Smooth muscle cell of the umbilical artery (primary cell): ENCODE results near the gene PRKD2. TPM values are rescaled to one million over a fixed set of nuclear protein-coding genes. Genes with fewer than 3 reads are reported as not detected.

Experiments used
- total RNA-seq: library from RNA; depleted of rRNA; stranded (reverse); fragments of >200 nt; gene quantifications from 2 replicates; pipeline ENCODE4 v1.2.3, GENCODE V29; 2014

The PRKD2 gene
- 11.0 and 28.1 TPM in 2 replicates for total RNA-seq

DNA sequence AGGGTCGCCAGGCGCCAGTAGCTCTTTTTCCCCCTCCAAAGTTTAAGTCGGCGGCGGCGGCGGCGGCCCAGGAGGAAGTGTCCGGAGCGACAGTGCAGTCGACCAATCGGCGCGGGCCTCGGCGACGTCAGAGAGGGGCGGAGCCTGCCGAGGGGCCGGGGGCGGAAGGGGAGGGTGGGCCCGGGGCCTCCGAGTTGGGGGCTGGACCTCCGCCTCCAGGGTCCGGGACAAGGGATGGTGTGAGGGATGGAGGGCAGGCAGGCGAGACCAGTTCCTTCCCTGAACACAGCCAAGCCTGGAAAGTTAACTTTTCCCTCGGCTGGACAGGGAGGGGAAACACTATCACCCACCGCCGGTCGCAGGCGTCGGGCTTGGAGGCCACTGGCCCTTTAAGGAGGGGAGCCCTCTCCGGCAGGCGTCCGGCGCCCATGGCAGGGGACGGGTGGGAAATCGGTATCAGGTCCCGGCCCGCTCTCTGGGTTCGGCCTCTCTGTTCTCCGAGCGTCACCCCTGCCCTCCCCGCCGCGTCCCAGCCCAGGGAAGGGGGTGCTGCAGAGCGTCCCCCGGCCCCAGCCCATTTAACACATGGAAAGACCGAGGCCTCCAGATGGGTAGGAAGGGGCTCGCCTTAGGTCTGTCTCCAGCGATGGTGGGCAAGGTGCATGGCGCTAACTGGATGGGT lies at the start of gene PRKD2:
PRKD2 (minus strand) TSS at position 81 of the 682 bp plus-strand sequence. CDS start 744 bp downstream, outside the sequence.

DNA sequence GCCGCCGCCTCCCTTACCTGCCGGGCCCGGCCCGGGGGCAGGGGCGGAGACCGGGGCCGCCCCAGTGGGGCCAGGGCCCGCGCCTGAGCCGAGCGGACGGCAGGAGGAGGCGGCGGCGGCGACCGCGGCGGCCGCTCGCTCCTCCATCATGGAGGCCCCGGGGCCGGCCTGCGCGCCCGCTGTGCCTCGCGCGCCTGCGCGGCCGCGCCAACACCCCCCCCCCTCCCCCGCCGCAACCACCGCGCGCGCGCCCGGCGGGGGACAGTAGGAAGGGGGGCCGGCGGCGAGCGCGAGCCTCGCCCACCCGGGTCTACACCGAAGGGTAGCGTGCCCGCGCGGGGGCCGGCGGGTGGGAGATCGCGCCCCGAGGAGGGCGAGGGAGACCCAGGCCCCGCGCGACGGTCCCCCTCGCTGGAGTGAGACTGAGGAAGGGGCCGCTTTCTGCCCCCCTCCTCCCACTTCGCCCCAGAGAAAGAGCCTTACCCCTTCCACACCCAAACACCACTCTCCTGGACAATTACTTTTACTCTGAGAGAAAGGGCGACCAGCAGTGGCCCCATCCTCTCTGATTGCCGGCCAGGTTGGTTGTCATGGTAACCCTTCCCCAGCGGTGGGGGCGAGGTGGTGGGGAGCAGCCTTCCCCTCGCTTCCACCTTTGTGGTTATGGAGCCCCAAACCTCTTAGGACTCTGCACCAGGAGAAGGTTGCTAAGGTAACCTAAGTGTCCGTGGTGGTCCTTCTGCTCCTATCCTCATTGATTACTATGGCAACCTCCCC lies 29.6 kb upstream of the PRKD2 start, which contains the start of gene STRN4:
STRN4 (minus strand) TSS at position 170 of the 777 bp plus-strand sequence; CDS start at position 150, 20 bp downstream.

DNA sequence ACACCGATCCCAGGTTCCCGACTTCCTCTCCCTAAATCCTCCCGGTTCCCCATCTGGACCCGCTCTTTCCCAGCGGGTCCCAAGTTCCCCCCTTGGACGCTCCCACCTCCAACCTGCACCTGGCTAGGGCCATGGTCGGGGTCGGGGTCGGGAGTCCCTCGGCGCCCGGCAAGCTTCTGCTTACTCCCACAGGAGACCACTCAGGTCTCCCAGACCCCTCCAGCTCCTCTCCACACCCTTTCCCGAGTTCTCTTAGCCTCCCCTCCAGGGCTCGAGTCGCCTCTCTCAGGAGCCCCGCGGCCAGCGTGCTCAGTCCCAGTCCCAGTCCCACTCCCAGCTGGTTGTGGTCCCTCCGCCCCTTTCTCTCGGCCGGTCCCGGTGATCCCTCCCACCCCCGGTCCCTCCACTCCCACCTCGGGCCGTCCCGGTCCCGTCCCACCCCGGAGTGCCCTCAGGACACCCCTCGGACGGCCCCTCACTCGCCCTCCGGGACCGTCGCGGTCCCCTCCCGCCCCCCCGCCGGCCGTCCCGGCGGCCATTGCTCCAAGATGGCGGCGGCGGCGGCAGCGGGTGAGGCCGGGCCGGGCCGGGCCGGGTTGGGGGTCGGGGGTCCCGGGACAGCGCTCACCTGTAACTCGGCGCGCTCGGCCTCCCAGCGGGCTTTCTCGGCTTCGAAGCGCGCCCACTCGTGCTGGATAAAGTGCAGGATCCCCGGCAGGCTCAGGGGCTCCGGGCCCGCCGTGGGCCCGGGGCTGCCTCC lies 28.8 kb upstream of the PRKD2 start, which contains the start of gene FKRP:
FKRP (plus strand) TSS at position 537 of the 760 bp plus-strand sequence. CDS start 9,394 bp downstream, outside the sequence.

DNA sequence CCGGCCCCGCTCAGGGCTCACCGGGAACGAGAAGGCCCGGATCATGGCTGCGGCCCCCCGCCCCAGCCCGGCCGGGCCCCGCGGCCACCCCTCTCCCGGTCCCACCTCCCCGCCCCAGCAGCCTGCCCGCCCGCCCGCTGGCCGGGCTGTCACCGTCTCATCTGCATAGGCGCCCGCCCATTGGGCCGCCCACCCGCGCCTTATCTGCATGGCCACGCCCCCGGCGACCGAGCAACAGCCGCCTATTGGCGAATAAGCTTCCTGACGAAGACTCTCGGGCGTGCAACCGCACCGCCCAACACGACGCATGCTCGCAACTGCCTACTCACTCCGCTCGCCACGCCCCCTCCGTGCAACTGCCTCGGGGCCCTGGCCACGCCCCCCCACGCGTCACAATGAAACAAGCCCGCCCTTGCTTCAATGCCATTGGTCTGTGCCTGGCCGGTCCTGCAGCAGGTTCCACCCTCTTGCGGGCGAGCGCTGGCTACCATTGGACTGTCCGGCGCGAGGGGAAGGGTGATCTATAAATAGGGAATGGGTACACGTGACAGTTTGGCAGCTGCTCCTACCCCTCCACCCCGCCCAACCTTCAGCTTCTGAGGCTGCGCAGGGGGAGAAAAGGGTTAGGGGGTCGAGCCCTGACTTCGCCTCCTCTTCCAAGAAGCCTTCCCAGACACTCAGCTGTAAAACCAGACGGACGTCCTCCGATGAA lies 55.7 kb downstream of the PRKD2 start, which contains the start of gene DACT3:
DACT3 (minus strand) TSS at position 163 of the 712 bp plus-strand sequence; CDS start at position 45, 118 bp downstream.

DNA sequence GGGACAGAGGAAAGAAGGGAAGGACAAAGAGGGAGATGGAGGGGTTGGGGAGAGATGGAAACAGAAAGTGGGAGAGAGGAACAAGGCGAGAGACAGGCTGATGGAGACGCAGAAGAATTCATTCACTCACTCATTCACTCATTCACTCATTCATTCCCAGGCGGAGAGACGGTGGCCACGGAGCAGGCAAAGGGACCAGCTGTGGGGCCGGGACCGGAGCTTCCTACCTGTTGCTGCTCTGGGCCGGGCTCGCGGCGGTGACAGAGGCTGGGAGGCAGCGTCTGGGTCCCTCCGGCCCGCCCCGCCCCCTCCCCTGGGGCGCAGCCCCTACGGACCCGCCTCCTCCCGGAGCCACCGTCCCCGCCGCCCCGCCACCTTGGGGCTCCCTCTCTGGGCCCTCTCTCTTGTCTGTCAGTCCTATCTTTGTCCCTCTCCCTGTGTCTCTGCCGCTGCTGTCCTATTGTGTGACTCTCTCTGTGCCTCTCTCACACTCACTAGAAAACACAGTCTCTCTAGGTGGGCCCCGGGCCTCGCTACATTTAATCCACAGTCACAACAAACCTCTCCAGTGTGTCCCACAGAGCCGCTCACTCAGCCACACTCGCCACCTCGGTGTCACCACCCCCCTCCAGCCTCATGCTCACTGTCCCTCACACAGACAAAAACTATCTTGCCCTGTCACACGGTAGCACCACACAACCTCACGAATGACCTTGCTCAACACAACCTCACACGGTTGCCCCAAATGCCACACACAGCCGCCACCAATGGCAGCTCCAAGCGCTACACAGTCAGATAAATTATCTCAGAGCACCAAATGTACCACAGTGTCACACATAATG lies 80.8 kb downstream of the PRKD2 start, which contains the start of gene GNG8:
GNG8 (minus strand) TSS at position 283 of the 842 bp plus-strand sequence. CDS start 1,520 bp downstream, outside the sequence.

DNA sequence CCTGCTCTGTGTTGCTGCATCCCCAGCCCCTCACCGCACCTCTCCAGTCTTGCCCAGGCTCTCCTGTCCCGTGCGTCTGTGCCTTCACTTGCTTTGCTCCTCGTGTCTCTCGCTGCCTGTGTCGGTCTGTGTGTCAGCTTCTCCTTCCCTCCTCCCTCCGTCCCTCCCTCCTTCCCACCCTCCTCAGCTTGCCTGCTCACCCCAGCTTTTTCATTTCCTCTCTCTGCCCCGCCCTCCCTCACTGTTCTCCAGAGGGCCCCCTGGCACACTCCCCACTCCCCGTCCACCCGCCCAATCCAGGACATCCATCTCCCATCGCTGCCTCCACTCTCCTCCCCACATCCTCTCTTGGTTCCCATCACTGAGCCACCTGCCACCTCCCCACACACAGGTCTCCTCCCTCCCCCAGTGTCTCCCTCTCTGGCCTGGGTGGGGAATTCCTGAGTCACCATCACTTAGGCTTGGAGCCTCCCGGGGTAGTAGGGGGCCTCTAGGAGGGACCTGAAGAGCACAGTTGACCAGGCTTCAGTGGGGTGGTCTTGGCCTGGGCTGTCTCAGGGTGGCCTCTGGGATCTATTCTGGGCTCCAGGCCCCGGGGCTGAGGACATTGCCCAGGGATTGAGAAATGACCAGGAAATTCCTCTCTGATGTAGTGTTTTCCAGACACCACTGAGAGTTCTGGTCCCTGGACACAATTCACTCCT lies 91.8 kb downstream of the PRKD2 start, which contains the start of gene PTGIR:
PTGIR (minus strand) TSS at position 132 of the 704 bp plus-strand sequence. CDS start 864 bp downstream, outside the sequence.

Other genes starting within 250 kb of the PRKD2 start
- gene PNMA8A, start 245.6 kb downstream of the PRKD2 start, total RNA-seq = 2.8 and 16.3 TPM in 2 replicates
- 0.60 and 1.2 TPM in 2 replicates for gene PNMA8B, start 221.2 kb downstream of the PRKD2 start, total RNA-seq
- gene CALM3, start 115.8 kb downstream of the PRKD2 start, total RNA-seq = 146 and 342 TPM in 2 replicates
- 6.8 and 9.1 TPM in 2 replicates for gene PTGIR, start 92.0 kb downstream of the PRKD2 start, total RNA-seq
- gene GNG8, start 80.9 kb downstream of the PRKD2 start, total RNA-seq = not detected in 2 replicates
- gene DACT3, start 55.9 kb downstream of the PRKD2 start, total RNA-seq = 2.2 and 5.0 TPM in 2 replicates
- 30.0 and 34.6 TPM in 2 replicates for gene FKRP, start 28.9 kb upstream of the PRKD2 start, total RNA-seq
- 43.7 and 73.4 TPM in 2 replicates for gene STRN4, start 29.3 kb upstream of the PRKD2 start, total RNA-seq
- gene SLC1A5, start 71.5 kb upstream of the PRKD2 start, total RNA-seq = 153 and 200 TPM in 2 replicates
- 184 and 247 TPM in 2 replicates for gene AP2S1, start 133.7 kb upstream of the PRKD2 start, total RNA-seq
- gene ARHGAP35, start 143.9 kb upstream of the PRKD2 start, total RNA-seq = 33.9 and 46.8 TPM in 2 replicates